Thyroid gland (tissue), 4 donors: ENCODE results near the gene WDR77. TPM values are rescaled to one million over a fixed set of nuclear protein-coding genes. Genes with fewer than 3 reads are reported as not detected.

Experiments
- DNase-seq, 2 donors: peaks; one replicate each; pipeline ENCODE4 v3.0.0-alpha.2; 2019
- H3K27ac ChIP-seq, 3 donors: fragments of 200-600 bp; sonication (generic); 1 replicate in 2 of 3; 2 replicates in 1 of 3; pipeline ENCODE4 v1.5.1; 2016 to 2019; ENCODE audit warnings: mild to moderate bottlenecking in 1 of 3, moderate library complexity in 1 of 3
- H3K27me3 ChIP-seq: fragments of 200-600 bp; sonication (generic); one replicate; pipeline ENCODE4 v1.5.1; 2019
- H3K36me3 ChIP-seq, 2 donors: fragments of 200-600 bp; sonication (generic); one replicate each; pipeline ENCODE4 v1.5.1; 2016 to 2019
- H3K4me1 ChIP-seq, 2 donors: fragments of 200-600 bp; sonication (generic); one replicate each; pipeline ENCODE4 v1.5.1; 2017 to 2019
- H3K4me3 ChIP-seq, 3 donors: fragments of 200-600 bp; sonication (generic); replicated peaks in 1 of 3; 1 replicate in 2 of 3; 2 replicates in 1 of 3; pipeline ENCODE4 v1.5.1; 2016; ENCODE audit warnings: mild to moderate bottlenecking in 1 of 3
- H3K9me3 ChIP-seq: fragments of 200-600 bp; sonication (generic); one replicate; pipeline ENCODE4 v1.5.1; 2017
- CTCF ChIP-seq, 6 experiments: fragments of 200-600 bp in 3 of 6; fragments of 450-650 bp in 3 of 6; sonication (generic) in 3 of 6; IDR thresholded peaks; one replicate each; pipeline ENCODE4 v1.5.1; 2016 to 2019; ENCODE audit warnings: antibody characterized with exemption in 6 of 6, mild to moderate bottlenecking in 2 of 6, inconsistent platforms in 1 of 6, moderate library complexity in 1 of 6
- POLR2A ChIP-seq, 2 donors: fragments of 450-650 bp; IDR thresholded peaks; one replicate each; pipeline ENCODE4 v1.6.1; 2017; ENCODE audit warnings: antibody characterized with exemption in 2 of 2, mild to moderate bottlenecking in 2 of 2, moderate library complexity in 1 of 2
- WGBS, 2 donors: methylation state at CpG; one replicate each; pipeline ENCODE4 v1.1.5; 2017; 5-methylcytosine and 5-hydroxymethylcytosine counted together
- intact Hi-C: fragments of 100-400 bp; cut with DNase I; formaldehyde crosslinking; loops from one replicate; pipeline ENCODE4 v1.15.1; 2023
- total RNA-seq, 4 donors: library from RNA; depleted of rRNA; stranded (reverse); fragments of >200 nt; gene quantifications; one replicate each; pipeline ENCODE4 v1.2.3, GENCODE V29; 2016

Gene WDR77
- total RNA-seq, 4 donors from 2014 or later: 19.5 to 36.1 (median 26.3) TPM

- H3K27ac ChIP-seq: no peak overlapping the region
- no peaks in the 10 kb centered on the region for H3K9me3 ChIP-seq
- H3K4me3 ChIP-seq: no peak overlapping the region
- intact Hi-C loops: no loop called here
- peaks cover 43 to 63% of the 10 kb centered on the region in 2 donors for H3K36me3 ChIP-seq
- DNase-seq: peak in 1 of 2 donors; percentile 3
- 75 to 83% methylated on average over 9 of the region's 9 CpGs for WGBS, 2 donors
- TF ChIP-seq POLR2A (IDR thresholded peaks at IDR 0.05) (no peak), CTCF (IDR thresholded peaks at IDR 0.05) (peak in 1 of 6 experiments; percentile 19)
- no peaks in the 10 kb centered on the region for H3K27me3 ChIP-seq
- H3K4me1 ChIP-seq: no peaks in the 10 kb centered on the region
Measured at GRCh38 chr1:111441573-111442192, 7.4 kb downstream of the WDR77 start.

- TF ChIP-seq CTCF (IDR thresholded peaks at IDR 0.05): no peak
- intact Hi-C loops: no loop called here
- no peak overlapping the region for H3K27ac ChIP-seq
- DNase-seq: no peak
- no peaks in the 10 kb centered on the region for H3K27me3 ChIP-seq
- no peaks in the 10 kb centered on the region for H3K4me1 ChIP-seq
- WGBS, 2 donors: 91 to 94% methylated on average over 3 of the region's 3 CpGs
- H3K4me3 ChIP-seq: no peak overlapping the region
- peaks cover 34 to 57% of the 10 kb centered on the region in 2 donors for H3K36me3 ChIP-seq
- H3K9me3 ChIP-seq: no peaks in the 10 kb centered on the region
Measured at GRCh38 chr1:111439461-111440351, 9.3 kb downstream of the WDR77 start.

GRCh38 chr1:111436726-111437125 is 12.3 kb downstream of the WDR77 start:
- H3K27me3 ChIP-seq: no peaks in the 10 kb centered on the region
- TF ChIP-seq CTCF (IDR thresholded peaks at IDR 0.05) (no peak), POLR2A (IDR thresholded peaks at IDR 0.05) (no peak)
- no peak overlapping the region for H3K27ac ChIP-seq
- H3K9me3 ChIP-seq: no peaks in the 10 kb centered on the region
- intact Hi-C loops: no loop called here
- no peaks in the 10 kb centered on the region for H3K4me1 ChIP-seq
- 60 to 77% methylated on average over 3 of the region's 3 CpGs for WGBS, 2 donors
- peaks cover 16 to 31% of the 10 kb centered on the region in 2 donors for H3K36me3 ChIP-seq
- no peak for DNase-seq
- no peak overlapping the region for H3K4me3 ChIP-seq

- TF ChIP-seq CTCF (IDR thresholded peaks at IDR 0.05) (no peak), POLR2A (IDR thresholded peaks at IDR 0.05) (no peak)
- no peaks in the 10 kb centered on the region for H3K9me3 ChIP-seq
- intact Hi-C loops: no loop called here
Measured at GRCh38 chr1:111424281-111424680, 24.8 kb downstream of the WDR77 start.

More at GRCh38 chr1:111424281-111424680, 24.8 kb downstream of the WDR77 start:
- H3K4me1 ChIP-seq: peaks cover 8 to 9% of the 10 kb centered on the region in 2 donors
- no peak overlapping the region for H3K4me3 ChIP-seq
- DNase-seq: no peak
- no peak overlapping the region for H3K27ac ChIP-seq
- H3K27me3 ChIP-seq: no peaks in the 10 kb centered on the region
- WGBS, 2 donors: 95 to 97% methylated on average over 3 of the region's 3 CpGs
- H3K36me3 ChIP-seq: no peaks in the 10 kb centered on the region
